WTC11 (cell line): ENCODE data around the gene VSNL1.

Experiments
- ATF3 ChIP-seq: sonication (generic); formaldehyde crosslinking; conservative IDR thresholded peaks from 2 replicates; pipeline ENCODE4 v1.8.1; 2022; ENCODE audit warnings: mild to moderate bottlenecking, missing genetic modification reagents
- CBFB ChIP-seq: sonication (generic); formaldehyde crosslinking; IDR thresholded peaks from 2 replicates; pipeline ENCODE4 v1.8.1; 2022; ENCODE audit warnings: mild to moderate bottlenecking, low read depth, missing genetic modification reagents
- CTCF ChIP-seq: fragments of 200-600 bp; IDR thresholded peaks from 2 replicates; pipeline ENCODE4 v1.8.0; 2022; ENCODE audit warnings: antibody characterized with exemption
- JUN ChIP-seq: sonication (generic); formaldehyde crosslinking; IDR thresholded peaks from 2 replicates; pipeline ENCODE4 v1.8.0; 2023; ENCODE audit warnings: mild to moderate bottlenecking, missing genetic modification reagents
- RELA ChIP-seq: sonication (generic); formaldehyde crosslinking; IDR thresholded peaks from 2 replicates; pipeline ENCODE4 v1.8.1; 2022; ENCODE audit warnings: missing genetic modification reagents, mild to moderate bottlenecking, borderline replicate concordance
- ZSCAN18 ChIP-seq: fragments of 250-450 bp; sonication (Bioruptor Pico); IDR thresholded peaks from 2 replicates; pipeline ENCODE4 v2.1.2; 2022; ENCODE audit warnings: mild to moderate bottlenecking, moderate library complexity
- TF ChIP-seq, protein P1 (sequence below): sonication (generic); formaldehyde crosslinking; IDR thresholded peaks from 2 replicates; pipeline ENCODE4 v1.8.1; 2022; ENCODE audit warnings: mild to moderate bottlenecking, missing genetic modification reagents, moderate library complexity, borderline replicate concordance
- TF ChIP-seq, protein P2 (sequence below): sonication (generic); formaldehyde crosslinking; IDR thresholded peaks from 2 replicates; pipeline ENCODE4 v1.8.1; 2023; ENCODE audit warnings: mild to moderate bottlenecking, missing genetic modification reagents

GRCh38 chr2:17648581-17648980, 108.1 kb downstream of the VSNL1 start:
- TF ChIP-seq ATF3 (CRISPR knock-in tag) (no peak), CTCF (no peak), RELA (CRISPR knock-in tag) (no peak), CBFB (CRISPR knock-in tag) (no peak), JUN (CRISPR knock-in tag) (no peak), ZSCAN18 (no peak)
- TF ChIP-seq, protein P1, sequence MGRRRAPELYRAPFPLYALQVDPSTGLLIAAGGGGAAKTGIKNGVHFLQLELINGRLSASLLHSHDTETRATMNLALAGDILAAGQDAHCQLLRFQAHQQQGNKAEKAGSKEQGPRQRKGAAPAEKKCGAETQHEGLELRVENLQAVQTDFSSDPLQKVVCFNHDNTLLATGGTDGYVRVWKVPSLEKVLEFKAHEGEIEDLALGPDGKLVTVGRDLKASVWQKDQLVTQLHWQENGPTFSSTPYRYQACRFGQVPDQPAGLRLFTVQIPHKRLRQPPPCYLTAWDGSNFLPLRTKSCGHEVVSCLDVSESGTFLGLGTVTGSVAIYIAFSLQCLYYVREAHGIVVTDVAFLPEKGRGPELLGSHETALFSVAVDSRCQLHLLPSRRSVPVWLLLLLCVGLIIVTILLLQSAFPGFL (CRISPR knock-in tag): no peak
- TF ChIP-seq, protein P2, sequence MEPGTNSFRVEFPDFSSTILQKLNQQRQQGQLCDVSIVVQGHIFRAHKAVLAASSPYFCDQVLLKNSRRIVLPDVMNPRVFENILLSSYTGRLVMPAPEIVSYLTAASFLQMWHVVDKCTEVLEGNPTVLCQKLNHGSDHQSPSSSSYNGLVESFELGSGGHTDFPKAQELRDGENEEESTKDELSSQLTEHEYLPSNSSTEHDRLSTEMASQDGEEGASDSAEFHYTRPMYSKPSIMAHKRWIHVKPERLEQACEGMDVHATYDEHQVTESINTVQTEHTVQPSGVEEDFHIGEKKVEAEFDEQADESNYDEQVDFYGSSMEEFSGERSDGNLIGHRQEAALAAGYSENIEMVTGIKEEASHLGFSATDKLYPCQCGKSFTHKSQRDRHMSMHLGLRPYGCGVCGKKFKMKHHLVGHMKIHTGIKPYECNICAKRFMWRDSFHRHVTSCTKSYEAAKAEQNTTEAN (CRISPR knock-in tag): no peak
